ENCODE data around the gene RBM27. TPM values are rescaled to one million over a fixed set of nuclear protein-coding genes. Genes with fewer than 3 reads are reported as not detected.
A peak's percentile ranks its signal among the peaks of the same experiment; 100 is the strongest.
"Not testable (repeated sequence)": the region's sequence is repeated elsewhere in the genome, so short reads cannot be mapped to it uniquely, and the experiment has no call there.

The RBM27 gene
- total RNA-seq, 4 donors from 2014 or later = 24.7 to 42.4 (median 29.6) TPM

GRCh38 chr5:146199176-146199815 lies 4.1 kb upstream of the RBM27 start:
- TF ChIP-seq POLR2A (IDR thresholded peaks at IDR 0.05) (no peak), CTCF (IDR thresholded peaks at IDR 0.05) (no peak)
- DNase-seq = no peak
- Histone ChIP-seq H3K36me3 (no peaks in the 10 kb centered on the region), H3K4me1 (peaks cover 0 to 4% of the 10 kb centered on the region in 2 donors), H3K4me3 (replicated peaks in 1 of 3) (no peak overlapping the region), H3K27ac (no peak overlapping the region), H3K9me3 (no peaks in the 10 kb centered on the region), H3K27me3 (no peaks in the 10 kb centered on the region)
- 78 to 90% methylated on average over 6 of the region's 6 CpGs for WGBS, 2 donors
- intact Hi-C loops (cut with DNase I) = no loop called here

GRCh38 chr5:146201795-146202194 lies 1.6 kb upstream of the RBM27 start:
- H3K36me3 ChIP-seq; H3K9me3 ChIP-seq; intact Hi-C loops (cut with DNase I); H3K4me3 ChIP-seq (replicated peaks in 1 of 3); H3K27me3 ChIP-seq; H3K27ac ChIP-seq; DNase-seq: not testable (repeated sequence)
- H3K4me1 ChIP-seq = peaks cover 0 to 18% of the 10 kb centered on the region in 2 donors
- 96 to 98% methylated on average over 12 of the region's 12 CpGs for WGBS, 2 donors

GRCh38 chr5:146203872-146204192 lies 427 bp downstream of the RBM27 start:
- peak overlapping the region; percentile 77 to 94 (median 86) for H3K4me3 ChIP-seq (replicated peaks in 1 of 3)
- H3K9me3 ChIP-seq = no peaks in the 10 kb centered on the region
- intact Hi-C loops (cut with DNase I) = no loop called here
- peak overlapping the region; percentile 58 to 81 (median 72) for H3K27ac ChIP-seq
- no peak for TF ChIP-seq POLR2A (IDR thresholded peaks at IDR 0.05)
- no peak for TF ChIP-seq CTCF (IDR thresholded peaks at IDR 0.05)
- whole genome bisulfite sequencing, 2 donors = 0% methylated on average over 18 to 21 of the region's 21 CpGs
- no peaks in the 10 kb centered on the region for H3K27me3 ChIP-seq
- no peaks in the 10 kb centered on the region for H3K36me3 ChIP-seq
- no peak for DNase-seq
- peaks cover 5 to 18% of the 10 kb centered on the region in 2 donors for H3K4me1 ChIP-seq

- no peak overlapping the region for H3K4me3 ChIP-seq (replicated peaks in 1 of 3)
- intact Hi-C loops (cut with DNase I) = no loop called here
Measured at GRCh38 chr5:146205499-146206202, 2.2 kb downstream of the RBM27 start.

GRCh38 chr5:146206257-146206656 lies 2.9 kb downstream of the RBM27 start:
- H3K4me3 ChIP-seq (replicated peaks in 1 of 3) = no peak overlapping the region
- 67 to 72% methylated on average over 2 of the region's 2 CpGs for WGBS, 2 donors
- no peaks in the 10 kb centered on the region for H3K36me3 ChIP-seq
- DNase-seq = no peak
- peaks cover 5 to 18% of the 10 kb centered on the region in 2 donors for H3K4me1 ChIP-seq
- intact Hi-C loops (cut with DNase I) = no loop called here
- TF ChIP-seq CTCF (IDR thresholded peaks at IDR 0.05) (no peak), POLR2A (IDR thresholded peaks at IDR 0.05) (no peak)
- no peaks in the 10 kb centered on the region for H3K27me3 ChIP-seq
- no peaks in the 10 kb centered on the region for H3K9me3 ChIP-seq
- no peak overlapping the region for H3K27ac ChIP-seq

More at GRCh38 chr5:146205499-146206202, 2.2 kb downstream of the RBM27 start:
- H3K9me3 ChIP-seq = no peaks in the 10 kb centered on the region
- DNase-seq = no peak
- H3K36me3 ChIP-seq = no peaks in the 10 kb centered on the region
- 88 to 92% methylated on average over 11 of the region's 11 CpGs for WGBS, 2 donors
- no peaks in the 10 kb centered on the region for H3K27me3 ChIP-seq
- peaks cover 5 to 18% of the 10 kb centered on the region in 2 donors for H3K4me1 ChIP-seq
- no peak overlapping the region for H3K27ac ChIP-seq
- TF ChIP-seq POLR2A (IDR thresholded peaks at IDR 0.05) = no peak
- no peak for TF ChIP-seq CTCF (IDR thresholded peaks at IDR 0.05)
